Right lobe of liver (tissue), 4 donors: ENCODE measurements around the gene EPHB1.

Experiments used
- POLR2A ChIP-seq: fragments of 450-650 bp; IDR thresholded peaks from one replicate; pipeline ENCODE4 v1.6.1; 2017; ENCODE audit warnings: antibody characterized with exemption, mild to moderate bottlenecking
- TF ChIP-seq, protein P1 (sequence below), 4 donors: fragments of 200-600 bp in 3 of 4; fragments of 450-650 bp in 1 of 4; IDR thresholded peaks; one replicate each; pipeline versions ENCODE4 v1.5.1 to v1.8.0; 2016 to 2022; ENCODE audit warnings: antibody characterized with exemption in 4 of 4, mild to moderate bottlenecking in 2 of 4
- donor health status: DM: no; HTN: no; CAD: no.
- donor health status: DM: no; HTN: no; CAD: no.
- donor health status: DM: no; HTN: yes; CAD: no.

DNA sequence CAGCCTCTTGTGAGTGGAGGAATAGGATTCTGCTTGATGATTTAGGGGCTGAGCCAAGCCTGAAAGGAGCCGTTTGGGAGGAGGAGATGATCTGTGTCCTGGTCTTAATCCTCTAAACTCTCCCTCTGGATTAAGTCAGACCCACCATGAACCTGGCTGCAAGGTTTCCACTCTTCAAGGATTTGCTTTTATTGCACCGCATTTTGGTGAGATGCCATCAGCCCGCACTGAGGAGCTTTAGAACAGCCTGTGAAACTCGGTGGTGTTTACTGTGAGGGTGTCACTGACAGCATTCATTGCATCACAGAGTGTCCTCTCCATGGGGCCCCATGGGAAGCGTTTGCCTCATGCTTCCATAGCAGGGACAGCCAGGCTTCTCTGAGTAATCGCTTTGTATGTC is 59.2 kb downstream of the EPHB1 start:
- TF ChIP-seq, protein P1, sequence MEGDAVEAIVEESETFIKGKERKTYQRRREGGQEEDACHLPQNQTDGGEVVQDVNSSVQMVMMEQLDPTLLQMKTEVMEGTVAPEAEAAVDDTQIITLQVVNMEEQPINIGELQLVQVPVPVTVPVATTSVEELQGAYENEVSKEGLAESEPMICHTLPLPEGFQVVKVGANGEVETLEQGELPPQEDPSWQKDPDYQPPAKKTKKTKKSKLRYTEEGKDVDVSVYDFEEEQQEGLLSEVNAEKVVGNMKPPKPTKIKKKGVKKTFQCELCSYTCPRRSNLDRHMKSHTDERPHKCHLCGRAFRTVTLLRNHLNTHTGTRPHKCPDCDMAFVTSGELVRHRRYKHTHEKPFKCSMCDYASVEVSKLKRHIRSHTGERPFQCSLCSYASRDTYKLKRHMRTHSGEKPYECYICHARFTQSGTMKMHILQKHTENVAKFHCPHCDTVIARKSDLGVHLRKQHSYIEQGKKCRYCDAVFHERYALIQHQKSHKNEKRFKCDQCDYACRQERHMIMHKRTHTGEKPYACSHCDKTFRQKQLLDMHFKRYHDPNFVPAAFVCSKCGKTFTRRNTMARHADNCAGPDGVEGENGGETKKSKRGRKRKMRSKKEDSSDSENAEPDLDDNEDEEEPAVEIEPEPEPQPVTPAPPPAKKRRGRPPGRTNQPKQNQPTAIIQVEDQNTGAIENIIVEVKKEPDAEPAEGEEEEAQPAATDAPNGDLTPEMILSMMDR (IDR thresholded peaks at IDR 0.05), result no peak
- TF ChIP-seq POLR2A, result no peak
